Ammon's horn (tissue), 1 donor: Measurements from ENCODE around the gene ASTN1.
A peak's percentile ranks its signal among the peaks of the same experiment; 100 is the strongest.

Experiments
- DNase-seq: peaks from one replicate; pipeline ENCODE4 v3.0.0-alpha.2; 2016; ENCODE audit warnings: low spot score

The ASTN1 gene

GRCh38 chr1:177164380-177165068 lies at the start of gene ASTN1:
Gene ASTN1 (minus strand): TSS chr1:177164712. CDS start chr1:177164676, 36 bp downstream.
- DNase-seq: peak; percentile 59

DNA sequence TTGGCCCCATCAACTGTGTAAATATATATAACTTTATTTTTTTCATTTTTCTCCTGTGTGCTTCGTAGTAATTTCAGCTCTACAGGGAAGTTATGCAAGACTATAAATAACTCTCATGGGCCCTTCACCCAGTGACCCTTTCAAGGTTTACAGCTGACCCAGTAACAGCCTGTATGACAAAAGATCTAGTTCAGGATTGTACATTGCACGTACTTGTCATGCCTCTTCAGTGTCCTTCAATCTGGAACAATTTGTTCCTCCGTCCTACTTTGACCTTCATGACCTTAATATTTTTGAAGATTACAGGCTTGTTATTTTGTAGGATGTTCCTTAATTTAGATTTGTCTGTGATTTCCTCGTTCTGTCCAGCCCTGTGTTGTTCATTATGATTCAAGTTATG lies 46.7 kb upstream of the ASTN1 start:
- no peak for DNase-seq

GRCh38 chr1:177210071-177210470 lies 45.6 kb upstream of the ASTN1 start:
- DNase-seq: no peak

DNA sequence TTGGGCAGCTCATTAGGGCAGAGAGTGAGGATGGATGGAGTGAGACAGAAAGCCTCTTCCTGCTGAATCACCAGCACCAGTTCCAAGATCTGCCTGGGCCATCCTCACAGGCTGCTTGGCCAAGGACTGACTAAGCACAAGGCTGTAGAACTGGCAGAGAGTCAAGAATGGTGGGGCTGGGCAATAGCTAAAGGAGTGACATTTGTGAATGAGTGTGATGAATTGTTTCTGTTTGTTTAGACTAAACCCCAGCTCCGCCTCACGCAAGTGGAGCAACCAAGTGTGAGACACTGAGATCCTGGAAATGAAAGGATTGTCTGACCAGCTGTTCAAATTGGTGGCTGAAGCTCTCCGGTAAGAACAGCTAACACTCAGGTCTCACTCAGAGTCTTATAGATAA lies 44.8 kb upstream of the ASTN1 start:
- DNase-seq: peak; percentile 83

DNA sequence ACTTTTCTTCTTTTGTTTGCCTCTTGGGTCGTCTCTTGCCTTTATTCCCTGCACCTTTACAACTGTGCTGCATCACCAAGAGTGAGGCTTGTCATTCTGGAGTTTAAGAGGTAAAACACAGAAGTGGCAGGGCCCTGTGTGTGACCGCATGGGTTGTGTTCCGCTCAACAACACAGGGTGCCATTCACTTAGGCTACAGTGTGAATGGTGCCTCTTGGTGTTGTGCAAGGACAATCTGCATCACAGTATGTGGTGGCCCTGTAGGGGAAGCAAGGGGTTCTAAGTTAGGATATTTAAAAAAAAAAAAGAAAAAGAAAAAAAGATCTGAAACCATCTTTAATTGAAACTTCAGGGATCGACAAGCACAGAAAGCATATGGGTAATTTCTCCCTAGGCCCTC lies 44.4 kb upstream of the ASTN1 start:
- DNase-seq: no peak

DNA sequence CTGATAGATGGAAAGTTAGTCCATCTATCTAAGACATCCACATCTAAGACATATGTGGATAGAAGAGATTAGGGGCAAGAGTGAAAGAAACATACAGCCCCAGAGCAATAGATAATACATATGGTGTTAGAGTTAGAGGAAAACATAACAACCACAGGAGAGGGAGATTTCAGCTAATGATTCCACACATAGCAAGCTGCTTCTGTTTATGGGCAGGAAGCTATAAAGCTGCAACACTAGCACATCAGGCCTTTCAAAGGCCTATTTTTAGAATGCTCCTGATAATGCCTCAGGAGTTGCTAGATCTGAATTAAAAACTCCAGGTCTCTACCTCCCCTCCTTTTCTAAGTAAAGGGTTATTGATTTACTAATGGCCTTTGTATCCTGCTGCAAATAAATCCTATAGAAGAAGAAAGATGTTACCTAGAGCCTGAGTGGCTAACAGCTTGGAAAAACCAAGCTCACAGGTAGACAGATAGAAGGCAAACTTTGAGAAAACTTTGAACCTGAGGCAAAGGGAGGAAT lies 42.4 kb upstream of the ASTN1 start:
- DNase-seq: no peak

GRCh38 chr1:177200290-177200689 lies 35.8 kb upstream of the ASTN1 start:
- no peak for DNase-seq

- no peak for DNase-seq
These were observed 33.7 kb upstream of the ASTN1 start for GRCh38 chr1:177198243-177198642.

DNA sequence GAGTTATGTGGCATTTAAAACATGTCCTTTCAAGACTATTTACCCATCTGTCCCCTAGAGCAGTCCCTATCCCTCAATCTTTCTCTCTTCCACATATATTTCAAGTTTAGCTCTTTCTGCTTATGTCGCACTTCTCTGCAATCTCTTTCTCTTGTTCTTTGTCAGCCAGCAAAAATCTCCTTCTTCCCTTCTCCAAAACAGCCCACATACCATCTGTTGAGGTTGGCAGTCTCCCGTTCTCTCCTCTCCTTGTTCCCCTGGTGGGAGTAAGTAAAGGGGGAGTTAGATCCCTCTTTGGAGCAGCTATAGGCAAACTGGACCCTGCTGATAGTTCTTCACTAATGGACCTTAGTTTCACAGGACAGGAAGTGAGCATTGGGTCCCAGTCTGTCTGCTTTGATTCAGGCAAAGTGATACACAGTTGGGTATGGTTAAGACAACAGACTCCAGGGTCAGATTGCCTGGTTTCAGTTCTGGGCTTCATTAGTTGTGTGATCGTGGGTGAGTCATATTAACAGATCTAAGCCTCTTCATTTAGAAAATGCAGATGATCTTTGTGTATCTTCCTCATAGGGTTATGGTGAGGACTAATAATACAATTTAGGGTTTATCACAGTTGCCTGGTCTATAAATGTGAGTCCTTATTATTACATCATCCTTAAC lies 25.9 kb upstream of the ASTN1 start:
- DNase-seq: peak; percentile 36

GRCh38 chr1:177186639-177187038 lies 22.1 kb upstream of the ASTN1 start:
- DNase-seq: no peak

DNA sequence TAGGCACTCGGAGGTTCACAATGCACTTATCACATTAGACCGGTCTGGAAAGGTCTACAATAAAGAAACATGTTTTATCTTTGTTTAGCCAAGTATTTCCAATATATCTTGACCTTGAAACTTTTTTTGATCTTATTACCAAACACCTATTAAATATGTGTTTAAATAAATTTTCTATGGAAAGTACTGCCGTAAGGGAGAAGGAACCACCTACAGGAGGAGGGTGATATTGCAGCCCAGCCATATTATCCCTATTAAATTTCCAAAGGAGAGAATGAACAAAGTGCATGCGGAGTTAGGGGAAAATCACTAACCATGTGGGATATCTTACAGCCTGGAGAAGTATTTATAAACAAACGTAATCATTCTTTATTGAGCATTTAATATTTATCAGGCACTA lies 20.7 kb upstream of the ASTN1 start:
- no peak for DNase-seq

DNA sequence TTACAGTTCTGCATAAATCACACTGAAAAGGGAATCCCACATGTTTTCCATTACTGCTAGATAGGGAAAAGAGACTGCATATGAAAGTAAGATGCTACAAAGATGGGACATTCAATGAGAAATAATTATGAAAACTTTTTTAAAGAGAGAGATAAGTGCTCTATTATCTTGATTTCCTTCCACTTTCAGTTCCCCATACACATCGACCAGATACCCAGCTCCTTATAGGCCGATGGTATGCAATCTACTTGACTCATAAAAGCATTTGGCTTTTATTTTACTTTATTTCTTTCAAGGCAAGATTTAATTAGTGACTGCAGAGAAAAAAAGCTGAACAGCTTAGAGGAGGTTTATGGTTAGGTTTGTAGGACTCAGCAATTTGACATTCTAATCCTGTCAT lies 19.3 kb upstream of the ASTN1 start:
- no peak for DNase-seq

DNA sequence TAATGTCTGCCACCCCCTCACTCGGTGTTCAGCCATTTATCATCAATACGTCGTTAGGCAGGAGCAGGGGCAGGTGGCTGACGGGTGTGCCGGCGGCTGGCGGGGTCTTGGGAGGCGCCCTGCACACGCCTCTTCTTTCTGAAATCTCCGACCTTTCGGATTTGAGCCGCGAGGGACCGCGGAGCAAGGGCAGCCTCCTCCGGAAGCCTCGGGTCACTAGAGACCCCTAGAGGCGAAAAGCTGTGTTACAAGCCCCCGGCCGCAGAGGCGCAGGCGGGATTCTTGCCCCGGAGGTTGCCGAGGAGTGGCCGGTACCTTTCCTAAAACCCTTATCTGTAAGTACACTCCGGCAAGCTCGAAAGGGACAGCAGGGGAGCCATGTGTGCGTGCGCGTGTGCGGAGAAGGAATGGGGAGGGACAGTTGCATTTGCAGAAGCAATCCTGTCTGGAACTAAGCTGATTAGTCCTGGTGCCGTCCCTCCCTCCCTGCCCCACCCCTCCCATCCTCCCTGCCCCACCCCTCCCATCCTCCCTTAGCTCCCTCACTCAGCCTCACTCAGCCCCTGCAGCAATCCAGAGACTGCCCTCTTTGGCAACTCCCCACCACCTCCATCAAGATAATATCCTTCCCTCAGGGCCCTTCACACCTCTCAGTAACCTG lies 17.2 kb upstream of the ASTN1 start:
- DNase-seq: peak; percentile 67

DNA sequence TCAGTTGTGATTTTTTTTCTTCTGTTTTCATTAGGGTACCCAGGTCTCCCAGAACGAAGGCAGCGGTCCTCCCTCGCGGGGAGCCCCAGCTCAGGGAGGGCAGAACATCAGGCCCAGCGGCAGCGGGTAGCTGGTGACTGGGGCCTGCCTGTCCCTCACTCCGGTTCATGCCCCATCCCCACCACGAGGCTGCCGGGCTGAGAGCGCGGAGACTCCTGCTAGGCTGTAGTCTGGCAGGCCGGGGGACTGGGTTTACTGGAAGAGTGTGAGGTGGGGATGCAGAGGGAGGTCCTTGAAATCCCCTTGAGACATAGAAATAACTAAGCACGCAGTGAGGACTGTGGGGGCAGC lies 16.7 kb upstream of the ASTN1 start:
- DNase-seq: no peak

DNA sequence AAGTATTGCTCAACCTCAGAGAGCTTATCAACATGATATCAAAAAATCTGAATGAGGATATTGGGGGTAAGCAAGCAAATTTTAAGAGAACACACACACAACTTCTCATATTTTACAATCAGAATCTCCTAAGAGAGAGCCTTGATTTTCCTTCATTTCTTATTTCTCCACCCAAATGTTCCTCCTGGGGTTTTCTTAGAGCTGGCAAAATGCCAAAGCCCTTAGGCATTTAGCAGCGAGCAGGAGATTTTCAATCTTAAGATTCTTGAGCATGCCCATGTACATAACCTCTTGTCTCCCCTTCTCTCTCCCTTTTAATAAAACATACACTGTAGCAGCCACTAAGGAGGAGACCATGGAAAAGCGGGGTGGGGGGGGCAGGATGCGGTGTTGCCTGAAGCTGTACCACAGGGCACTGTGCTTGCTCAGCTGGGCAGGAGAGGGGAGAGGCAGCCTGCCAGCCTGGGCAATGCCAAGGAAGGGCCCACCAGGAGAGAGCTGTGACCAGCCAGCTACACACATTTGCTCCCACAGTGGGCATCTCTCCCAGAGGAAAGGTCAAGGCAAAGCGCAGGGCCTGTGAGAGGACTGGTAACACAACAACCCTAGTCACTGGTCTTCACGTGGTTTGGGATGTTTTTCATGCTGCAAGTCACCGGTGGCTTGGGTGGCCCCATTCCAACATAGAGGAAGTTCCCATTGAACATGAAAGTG lies 10.6 kb upstream of the ASTN1 start:
- DNase-seq: peak; percentile 69

GRCh38 chr1:177173976-177174375 lies 9.5 kb upstream of the ASTN1 start:
- DNase-seq: no peak

DNA sequence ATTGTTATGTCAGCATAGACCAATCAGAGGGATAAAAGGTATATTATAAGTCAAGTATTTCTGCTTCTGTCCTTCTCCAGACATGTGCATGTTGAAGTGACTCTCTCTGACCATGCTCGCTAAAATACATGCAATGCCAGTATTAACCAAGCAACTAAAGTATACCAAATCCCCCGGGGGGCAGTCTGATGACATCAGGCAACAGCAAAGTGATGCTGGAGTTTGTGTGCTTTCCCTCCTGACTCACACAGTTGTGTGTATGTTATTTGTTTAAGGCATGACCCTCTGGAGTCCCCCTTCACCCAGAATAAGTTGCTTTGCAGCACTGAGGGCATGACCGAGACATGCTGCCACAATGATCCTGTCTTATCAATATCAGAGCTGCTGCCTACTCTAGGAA lies 8.4 kb upstream of the ASTN1 start:
- no peak for DNase-seq

DNA sequence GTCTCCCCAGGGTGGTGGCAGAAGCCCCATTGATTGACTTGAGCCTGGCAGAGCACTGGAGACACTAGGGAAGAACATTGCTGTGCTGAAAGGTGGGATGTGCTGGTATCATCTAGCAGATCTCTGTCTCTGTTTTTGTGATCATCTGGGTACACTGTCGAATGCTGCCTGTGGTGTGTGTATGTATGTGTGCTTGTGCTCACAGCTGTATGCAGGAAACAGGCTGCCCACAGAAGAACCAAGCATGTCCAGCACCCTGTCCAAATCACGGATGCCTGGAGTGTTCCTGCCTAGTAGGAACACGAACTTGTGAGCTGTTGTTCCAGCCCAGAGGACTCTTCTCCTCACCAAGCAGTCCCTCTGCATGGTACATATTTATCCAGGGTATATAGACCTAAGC lies 7.8 kb upstream of the ASTN1 start:
- DNase-seq: peak; percentile 19

DNA sequence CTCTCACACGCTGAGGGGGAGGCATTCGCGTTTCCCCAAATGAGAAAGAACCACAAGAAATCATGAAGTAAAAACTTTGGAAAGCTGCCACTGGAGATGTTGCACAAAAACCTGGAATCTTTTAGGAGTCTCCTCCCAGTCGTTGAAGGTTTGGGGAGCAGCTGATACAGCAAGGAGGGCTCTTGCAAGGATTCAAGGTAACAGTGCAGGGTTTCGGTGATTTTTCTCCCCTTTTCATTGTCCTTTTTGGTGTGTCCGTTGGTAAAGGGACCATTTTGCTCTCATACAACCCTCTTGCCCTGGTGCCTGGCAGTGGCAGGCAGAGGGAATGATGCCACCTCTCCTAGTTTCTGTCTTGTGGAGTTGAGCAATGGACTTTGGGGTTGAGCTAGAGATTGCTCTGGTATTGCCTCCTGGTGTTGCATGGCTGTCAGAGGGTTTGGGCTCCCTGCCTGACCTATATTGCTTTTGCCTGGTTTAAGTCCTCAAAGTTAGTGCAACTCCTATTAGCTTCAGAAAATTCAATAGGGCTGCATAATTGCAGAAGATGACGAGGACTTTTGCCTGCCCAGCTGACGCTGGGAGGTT lies 7.1 kb upstream of the ASTN1 start:
- peak; percentile 29 for DNase-seq

GRCh38 chr1:177170756-177171535 lies 6.4 kb upstream of the ASTN1 start, which contains the start of gene BRINP2:
Gene BRINP2 (plus strand): TSS chr1:177170958. CDS start chr1:177229877, 58,919 bp downstream.
- peak; percentile 95 for DNase-seq

DNA sequence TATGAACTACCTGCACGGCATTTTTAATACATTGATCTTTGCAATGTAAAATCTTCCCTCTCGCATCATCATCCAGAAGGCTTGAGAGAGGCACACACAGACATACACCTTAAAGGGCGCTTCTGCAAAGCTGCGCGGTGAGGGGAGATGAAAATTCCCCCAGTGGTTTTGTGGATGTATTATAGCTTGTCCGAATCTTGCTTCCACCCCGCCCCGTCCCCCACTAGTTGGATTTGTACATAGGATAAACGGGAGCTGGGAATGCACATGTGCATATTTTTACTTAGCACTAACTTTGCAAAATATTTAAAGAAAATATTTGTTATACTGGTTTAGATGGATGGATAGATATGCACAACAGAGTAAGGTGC lies 542 bp upstream of the ASTN1 start:
- no peak for DNase-seq
